HL-60/S4 (cell line): ENCODE results near the gene GALNT18.

Source experiments
- in situ Hi-C: fragments of 300-500 bp; cut with MboI; formaldehyde crosslinking; loops from 2 replicates; pipeline ENCODE4 v1.14.3; 2022; ENCODE audit warnings: low sequenced_read_pairs

The GALNT18 gene

DNA sequence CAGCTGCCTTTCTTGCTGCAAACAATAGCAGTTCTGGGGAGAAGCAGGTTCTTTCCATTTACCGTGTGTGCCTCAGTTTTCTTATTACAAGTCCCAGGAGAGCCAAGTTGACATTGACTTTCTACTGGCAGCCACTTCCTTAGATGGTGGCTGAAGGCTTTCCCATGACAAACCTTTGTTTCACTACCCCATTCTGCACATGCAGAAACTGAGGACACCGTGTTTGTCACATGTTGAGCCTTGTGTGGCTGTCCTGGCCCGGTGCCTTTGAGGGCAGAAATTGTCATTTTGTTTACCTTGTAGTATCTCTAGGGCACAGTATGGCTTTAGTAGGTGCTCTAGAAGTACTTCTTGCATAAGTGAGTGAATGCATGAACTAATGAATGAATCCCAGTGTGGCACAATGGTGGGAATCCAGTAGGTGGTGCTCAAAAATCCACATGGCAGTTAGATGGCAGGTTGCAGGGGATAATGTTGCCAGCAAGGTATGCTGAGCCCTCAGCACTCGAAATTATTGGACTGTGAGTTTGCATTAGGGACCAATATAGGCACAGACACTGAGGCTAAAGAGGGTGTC lies 370.3 kb downstream of the GALNT18 start:
- in situ Hi-C loops = no loop called here

DNA sequence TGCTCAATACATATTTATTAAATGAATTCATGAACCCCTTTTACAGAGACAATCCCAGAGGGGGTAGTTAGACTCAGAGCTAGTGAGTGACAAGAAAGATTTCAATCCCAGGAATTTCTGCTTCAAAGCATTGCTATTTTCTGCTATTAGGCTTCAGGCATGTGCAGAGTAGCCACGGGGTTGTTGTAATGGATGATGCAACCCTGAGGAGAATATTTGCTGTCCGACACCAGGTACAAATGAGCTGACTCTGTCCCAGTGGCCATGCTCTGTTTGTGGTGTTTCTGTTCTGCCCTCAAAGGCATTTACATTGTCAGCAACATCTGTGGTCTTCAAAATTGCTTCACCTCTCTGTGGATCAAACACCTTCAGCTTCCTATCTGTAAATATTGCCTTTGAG lies 371.3 kb downstream of the GALNT18 start:
- in situ Hi-C loops = no loop called here

DNA sequence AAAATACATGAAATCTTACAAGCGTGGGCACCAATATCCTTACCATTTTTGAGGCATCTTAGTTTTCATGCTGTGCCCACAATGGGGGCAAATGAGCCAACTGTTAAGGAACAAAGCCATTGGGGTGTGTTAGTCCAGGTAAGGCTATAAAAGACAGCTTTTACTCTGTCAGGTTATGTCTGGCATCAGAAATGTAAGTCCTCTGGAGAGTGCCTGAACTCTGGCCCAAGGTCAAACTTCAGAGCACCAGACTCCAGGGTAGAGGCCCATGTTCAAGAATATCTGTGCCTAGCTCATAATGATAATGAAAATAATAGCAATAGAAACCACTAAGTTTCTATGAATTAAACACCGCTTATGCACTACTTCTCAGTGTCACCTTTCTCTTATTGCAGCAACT lies 374.2 kb downstream of the GALNT18 start:
- in situ Hi-C loops = no loop called here

DNA sequence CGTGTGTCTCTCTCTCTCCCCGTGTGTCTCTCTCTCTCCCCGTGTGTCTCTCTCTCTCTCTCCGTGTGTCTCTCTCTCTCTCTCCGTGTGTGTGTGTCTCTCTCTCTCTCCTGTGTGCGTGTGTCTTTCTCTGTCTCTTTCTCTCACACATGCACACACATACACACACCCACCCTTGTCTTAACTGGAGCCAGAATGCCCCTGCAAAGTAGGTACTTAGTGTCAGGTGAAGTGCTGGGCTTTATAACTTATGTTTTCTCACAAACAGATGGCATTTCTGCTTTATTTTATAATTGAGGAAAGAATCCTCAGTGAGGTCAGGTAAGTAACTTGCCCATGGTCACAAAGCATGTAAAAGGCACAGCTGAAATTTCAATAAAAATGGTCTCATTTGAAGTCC lies 374.7 kb downstream of the GALNT18 start:
- in situ Hi-C loops = no loop called here

DNA sequence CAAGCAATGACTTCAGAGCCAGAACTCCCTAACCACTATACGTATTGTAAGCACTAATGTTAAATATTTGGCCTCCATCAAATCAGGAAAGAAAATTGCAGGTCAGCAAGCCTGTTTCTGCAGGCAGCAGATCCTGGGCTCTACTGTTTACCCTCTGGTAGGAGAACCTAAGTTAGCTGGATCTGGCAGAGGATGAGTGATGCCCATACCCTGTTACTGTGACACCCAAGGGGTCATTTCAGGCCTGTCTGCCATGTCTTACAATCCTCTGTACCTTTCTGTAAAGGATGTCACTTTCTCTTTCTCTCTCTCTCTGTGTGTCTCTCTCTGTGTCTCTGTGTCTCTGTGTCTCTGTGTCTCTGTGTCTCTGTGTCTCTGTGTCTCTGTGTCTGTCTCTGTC lies 375.6 kb downstream of the GALNT18 start:
- in situ Hi-C loops = no loop called here

DNA sequence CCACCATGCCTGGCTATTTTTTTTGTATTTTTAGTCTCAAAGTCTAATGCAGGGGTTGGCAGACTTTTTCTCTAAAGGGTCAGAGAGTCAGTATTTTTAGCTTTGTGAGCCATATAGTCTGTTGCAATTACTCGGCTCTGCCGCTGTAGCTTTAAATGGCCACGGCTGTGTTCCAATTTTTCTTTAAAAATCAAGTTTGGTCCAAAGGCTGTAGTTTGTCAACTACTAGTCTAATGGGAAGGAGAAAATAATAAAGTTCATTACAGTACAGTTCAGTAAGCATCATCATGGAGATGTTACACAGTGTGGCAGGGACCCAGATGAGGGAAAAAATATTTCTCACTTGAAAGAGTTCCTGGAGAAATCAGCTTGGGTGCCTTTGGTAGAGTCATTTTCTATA lies 376.4 kb downstream of the GALNT18 start:
- in situ Hi-C loops = no loop called here

DNA sequence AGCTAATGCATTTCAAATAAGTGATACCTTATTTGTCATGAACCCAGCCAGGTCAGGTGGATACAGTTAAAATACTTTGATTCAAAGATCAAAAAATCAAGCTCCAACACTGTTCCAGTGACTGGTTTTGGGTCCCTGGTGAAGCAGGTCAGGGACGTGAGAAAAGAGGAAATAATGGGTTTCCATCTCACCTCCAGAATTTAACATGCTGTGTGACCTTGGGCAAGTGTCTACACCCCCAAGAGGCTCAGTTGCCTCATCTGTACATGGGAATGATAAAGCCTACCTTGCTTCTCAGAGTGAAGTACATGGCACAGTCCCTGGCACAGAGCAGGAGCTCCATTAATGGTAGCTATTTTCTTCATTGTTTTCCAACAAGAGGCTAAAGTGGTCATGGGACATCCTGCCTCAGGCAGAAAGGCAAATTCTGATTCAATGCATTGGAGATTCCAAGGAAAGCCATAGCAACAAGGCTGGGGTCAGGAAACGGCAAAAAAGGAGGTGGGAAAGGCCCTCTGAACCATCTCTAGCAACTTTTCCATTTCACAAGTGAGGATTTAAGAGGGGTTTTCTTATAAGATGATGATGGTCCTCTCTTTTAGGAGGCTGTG lies 377.2 kb downstream of the GALNT18 start:
- in situ Hi-C loops = no loop called here

DNA sequence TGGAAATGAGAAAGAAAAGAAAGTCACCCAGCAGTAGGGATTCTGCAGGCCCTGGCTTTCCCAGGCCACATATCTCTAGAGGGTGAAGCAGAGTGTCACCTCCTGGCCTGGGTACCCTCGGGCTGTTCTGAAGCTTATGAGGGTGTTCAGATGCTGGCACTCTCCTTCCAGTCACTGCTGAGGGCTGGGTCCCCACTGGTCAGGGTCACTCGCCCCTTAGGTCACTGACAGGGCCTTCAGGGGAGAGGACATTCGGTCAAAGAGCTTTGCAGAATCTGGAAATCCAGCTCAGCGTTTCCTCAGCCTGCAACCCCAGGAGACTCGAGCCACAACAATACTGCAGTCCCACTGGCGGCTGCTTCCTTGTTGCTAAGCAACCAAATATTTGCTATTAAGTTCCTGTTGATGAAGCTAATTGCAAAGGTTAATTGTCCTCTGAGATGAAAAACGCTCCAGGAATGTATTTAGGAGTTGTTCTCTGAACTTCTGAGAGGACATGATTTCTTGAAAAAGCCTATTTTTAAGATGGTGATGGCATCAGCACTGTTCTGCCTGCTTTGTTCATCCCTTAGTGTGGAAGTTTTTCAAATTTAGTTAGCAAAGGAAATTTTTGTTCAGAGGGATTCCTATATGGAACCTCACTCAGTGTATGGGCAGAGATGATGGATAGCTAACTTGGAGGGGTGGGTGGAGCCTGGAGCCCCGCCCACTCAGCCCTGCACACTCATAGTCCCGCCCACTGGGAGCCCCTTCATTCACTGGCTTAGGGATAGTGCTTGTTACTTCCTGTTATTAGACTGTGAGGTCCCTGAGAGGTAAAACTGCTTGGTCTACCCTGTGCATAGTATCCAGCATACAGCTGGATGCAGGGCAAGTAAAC lies 378.0 kb downstream of the GALNT18 start:
- in situ Hi-C loops = no loop called here

DNA sequence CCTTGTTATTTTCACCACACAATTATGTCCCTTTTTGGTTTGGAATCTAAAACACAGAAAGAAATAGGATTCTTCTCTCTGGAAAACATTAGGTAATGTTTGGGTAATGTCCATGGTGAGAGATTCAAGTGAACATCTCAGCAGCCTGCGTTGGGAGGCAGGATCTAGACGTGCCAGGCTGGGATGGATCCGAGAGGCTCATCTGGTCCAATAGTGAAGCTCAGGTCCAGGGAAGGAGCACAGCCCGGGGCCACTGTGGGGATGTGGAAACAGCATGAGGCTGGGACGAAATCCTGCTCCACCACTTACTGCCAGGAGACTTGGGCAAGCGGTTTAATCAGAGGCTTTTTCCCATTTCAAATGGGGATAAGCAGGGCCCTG lies 378.6 kb downstream of the GALNT18 start:
- in situ Hi-C loops = no loop called here

DNA sequence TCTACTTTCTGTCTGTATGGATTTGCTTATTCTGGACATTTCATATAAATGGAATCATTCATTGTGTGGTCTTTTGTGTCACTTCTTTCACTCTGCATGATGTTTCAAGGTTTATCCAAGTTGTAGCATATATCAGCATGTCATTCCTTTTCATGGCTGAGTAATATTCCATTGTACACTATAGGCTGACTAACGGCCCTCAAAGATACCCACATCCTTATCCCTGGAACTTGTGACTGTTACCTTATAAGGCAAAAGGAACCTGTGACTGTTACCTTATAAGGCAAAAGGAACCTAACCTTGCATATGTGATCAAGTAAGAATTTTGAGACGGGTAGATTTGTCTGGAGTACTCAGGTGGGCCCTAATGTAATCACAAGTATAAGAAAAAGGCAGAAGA lies 380.5 kb downstream of the GALNT18 start:
- in situ Hi-C loops = no loop called here

DNA sequence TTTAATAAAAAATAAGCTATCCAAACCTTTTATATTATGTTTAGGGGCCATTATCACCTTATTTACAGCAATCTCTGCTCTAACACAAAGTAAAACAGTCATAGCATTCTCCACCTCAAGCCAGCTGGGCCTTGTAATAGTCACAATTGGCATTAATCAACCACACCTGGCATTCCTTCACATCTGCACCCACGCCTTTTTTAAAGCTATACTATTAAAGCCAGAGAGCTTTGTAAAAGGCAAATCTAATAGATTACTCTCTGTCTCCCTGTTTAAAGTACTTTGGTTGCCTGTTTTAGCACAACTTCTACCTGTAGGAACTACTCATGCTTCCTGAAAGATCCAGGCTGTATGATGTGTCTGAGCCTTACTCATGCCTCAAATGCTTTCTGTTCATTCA lies 381.8 kb downstream of the GALNT18 start:
- in situ Hi-C loops = no loop called here

DNA sequence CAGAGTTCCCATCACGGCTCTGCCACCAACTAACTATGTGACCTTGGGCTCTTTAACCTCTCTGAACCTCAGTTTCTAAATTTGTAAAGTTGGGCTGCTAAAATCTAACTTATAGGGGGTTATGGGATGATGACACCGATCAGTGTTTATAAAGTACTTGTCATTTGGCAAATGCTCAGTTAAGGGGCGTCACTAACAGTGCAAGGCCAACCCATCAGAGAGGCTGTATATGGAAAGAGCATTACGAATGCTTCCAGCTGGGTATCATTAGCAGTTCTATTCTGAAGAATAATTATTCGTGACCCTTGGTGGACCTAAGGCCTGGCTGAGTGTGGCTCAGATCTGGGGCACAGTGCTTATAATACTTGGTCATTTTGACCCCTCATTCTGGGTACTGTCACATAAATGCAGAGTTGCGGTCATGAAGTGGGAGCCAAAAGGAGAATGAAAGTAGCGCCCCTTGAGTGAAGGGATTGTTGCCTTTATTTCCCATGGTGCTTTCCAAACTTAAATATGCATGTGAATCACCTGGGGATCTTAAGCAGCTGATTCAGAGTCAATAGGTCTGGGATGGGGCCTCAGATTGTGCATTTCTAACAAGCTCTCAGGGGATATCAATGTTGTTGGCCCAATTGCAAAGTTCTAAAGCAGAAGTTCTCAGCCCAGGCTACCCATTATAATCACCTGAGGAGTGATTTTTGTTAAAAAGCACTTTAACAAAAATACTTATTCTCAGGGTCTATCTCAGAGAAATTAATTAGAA lies 384.6 kb downstream of the GALNT18 start:
- in situ Hi-C loops = no loop called here

DNA sequence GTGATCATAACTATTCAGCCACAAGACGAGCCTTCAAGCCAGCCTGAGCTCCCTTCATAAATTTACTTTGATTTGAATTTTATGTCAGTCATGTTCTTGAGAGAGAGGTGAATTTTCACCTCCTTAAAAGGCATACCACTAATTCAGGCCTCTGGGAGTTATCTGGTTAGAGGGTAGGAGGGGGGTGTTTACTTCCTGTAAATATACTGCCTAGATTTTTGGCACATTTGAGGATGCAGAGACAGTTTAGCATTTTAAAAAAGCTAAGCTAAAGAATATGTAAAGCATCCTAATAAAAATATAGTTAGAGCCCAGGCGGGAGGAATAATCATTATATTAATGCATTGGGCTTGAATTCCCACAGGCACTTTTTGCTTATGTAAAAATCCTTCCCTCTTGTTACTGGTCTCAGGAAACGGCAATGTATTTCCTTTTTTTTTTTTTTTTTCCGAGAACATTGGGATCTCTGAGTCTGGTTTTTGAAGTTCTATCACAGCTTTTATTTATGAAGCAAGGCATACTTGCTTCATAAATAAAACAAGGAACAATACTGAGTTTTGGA lies 385.2 kb downstream of the GALNT18 start:
- in situ Hi-C loops = no loop called here

DNA sequence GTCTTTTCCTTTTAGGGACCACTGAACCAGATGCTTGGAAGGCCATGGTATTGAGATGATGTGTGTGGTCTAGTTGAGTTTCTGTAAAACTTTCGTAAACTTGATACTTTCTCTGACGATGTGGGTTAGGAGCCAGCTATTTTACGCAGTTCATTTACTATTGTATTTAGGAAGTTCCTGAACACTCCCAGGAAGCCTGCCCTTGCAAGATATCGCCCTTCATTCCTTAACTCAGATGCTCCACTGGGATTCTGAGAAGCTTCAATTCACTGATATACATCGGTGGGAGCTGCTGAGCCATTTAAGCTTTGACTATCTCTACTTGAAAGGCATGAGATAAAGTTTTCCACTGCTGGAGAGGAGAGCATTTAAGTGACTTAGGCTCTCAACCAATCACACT lies 390.0 kb downstream of the GALNT18 start:
- in situ Hi-C loops = no loop called here

DNA sequence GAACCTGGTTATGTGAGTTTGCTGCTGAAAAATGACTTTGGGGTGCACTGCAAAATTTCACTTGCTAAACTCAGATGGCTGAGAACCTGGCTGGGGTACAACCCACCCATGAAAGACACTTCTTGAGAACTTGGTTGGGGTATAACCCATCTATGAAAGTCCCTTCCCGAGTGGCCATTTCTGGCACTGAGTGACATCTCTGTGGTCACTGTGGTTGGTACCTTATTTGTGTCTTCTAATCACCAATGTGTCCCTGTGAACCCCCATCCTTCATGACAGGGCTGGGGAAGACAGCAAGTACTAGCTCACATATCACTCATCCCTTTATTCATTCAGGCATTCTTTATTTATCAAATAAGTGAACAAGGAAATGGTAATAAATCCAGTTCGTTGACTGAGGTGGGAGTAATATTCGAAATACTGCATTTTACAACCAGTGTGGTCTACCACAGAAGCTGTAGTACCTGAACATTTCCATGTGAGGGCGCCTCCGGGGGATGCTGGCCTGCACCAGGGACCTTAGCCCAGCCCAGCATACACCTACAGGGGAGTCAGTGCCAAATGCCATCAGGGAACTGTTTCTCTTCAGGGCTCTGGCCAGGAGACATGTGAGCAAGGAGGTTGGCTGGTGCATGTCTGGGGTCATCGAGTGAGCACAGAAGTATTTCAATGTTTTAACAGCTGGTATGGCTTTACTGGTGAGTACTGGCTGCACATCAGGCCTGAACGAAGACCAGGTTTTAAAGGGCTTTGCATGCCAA lies 390.8 kb downstream of the GALNT18 start:
- in situ Hi-C loops = no loop called here

DNA sequence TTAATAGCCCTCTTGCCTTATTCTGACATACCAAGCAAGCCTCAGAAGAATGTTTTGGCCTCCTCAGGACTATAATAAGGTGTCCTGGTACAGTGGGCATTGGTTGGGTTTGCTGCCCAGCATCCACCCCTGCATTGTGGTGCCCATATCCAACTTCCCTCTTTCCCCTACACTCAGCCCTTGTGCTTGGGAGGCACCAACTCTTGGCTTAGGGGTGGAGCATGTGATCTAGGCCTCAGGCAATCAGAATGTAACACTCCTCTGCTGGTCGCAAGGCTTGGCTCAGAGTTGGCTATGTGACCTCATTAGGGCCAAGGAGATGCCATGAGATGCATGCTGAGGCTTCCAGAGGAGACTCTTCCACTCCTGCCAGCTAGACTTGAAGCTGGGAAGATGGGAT lies 391.7 kb downstream of the GALNT18 start:
- in situ Hi-C loops = no loop called here

DNA sequence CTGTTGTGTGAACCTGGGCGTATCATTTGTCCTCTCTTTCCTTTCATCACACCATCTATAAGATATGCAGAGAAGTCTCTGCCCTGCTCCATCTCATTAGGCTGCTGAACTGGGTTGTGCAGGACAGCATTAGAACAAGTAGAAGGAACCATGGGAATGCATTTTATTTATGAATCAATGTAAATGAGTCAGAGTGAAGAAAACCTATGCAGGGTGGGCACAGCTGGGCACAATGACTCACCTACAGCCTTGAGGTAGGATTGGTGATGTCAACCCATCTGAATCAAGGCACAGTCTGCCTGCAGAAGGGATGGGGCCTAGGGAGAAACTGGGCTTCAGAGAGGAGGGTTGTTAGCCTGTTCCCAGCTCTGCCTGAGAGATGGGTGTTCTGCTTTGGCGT lies 392.2 kb downstream of the GALNT18 start:
- in situ Hi-C loops = no loop called here

DNA sequence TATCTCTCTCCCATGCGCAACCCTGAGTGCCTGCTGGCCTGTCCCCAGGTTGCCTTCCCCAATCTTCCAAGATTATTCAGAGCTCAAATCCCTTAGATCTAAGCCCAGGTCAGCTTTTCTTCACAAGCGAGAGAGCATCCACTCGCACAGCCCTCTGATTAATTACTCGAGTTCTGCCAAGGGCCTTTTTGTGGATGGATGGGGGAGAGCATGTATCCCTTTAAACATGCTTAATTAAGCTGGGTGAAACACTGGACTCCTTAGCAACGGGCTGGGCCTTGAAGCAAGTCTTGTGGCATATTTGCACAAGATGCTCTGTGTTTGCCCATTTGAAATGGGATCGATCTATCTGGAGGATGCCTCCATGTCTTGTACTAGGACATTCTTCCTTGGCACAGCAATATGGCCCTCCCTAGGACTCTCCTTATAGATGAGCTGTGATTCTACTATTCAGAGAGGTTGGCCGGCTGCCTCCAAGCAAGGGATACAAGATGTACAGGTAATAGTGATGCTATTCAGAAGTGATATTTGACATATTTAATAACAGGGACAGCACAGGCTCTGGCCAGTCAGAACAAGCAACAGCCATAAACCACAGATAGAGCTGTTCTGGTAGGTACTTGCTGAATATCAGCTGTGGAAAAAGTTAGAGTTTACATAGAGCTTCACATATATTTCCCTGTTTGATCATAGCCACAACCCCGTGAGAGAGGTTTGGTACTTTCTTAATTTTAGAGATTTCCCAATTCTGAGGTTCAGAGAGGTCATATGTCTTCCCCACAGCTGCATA lies 394.3 kb downstream of the GALNT18 start:
- in situ Hi-C loops = no loop called here
